ENCODE data around the gene NT5E. TPM values are rescaled to one million over a fixed set of nuclear protein-coding genes. Genes with fewer than 3 reads are reported as not detected.

Gene NT5E
- total RNA-seq, 1 experiment from 2014 or later: 0.81 TPM

GRCh38 chr6:85463621-85464259 lies 13.9 kb downstream of the NT5E start:
- H3K4me1 Mint-ChIP-seq: peaks cover 21% of the 10 kb centered on the region
- no peak overlapping the region for H3K27ac Mint-ChIP-seq
- ChIA-PET CTCF (interaction anchor here (4.3 kb wide), 1 partner anchor 19 kb away, joined by 24 read pairs; no protein-coding TSS in a partner anchor), POLR2A (no interaction called here)
- H3K27me3 Mint-ChIP-seq (ENCODE audit: low read depth): no peaks in the 10 kb centered on the region
- DNase-seq (ENCODE audit: low spot score): no peak
- no peak for TF ChIP-seq ERG (CRISPR knock-in tag; IDR thresholded peaks at IDR 0.05)
- no peak for TF ChIP-seq IRF1 (CRISPR knock-in tag; IDR thresholded peaks at IDR 0.05)
- TF ChIP-seq ZNF281 (CRISPR knock-in tag; IDR thresholded peaks at IDR 0.05): no peak
- no peak for TF ChIP-seq ZNF532 (CRISPR knock-in tag; IDR thresholded peaks at IDR 0.05; ENCODE audit: borderline replicate concordance)
- no peak for TF ChIP-seq NFE2L1 (CRISPR knock-in tag; IDR thresholded peaks at IDR 0.05)
- no peak for TF ChIP-seq SMAD4 (CRISPR knock-in tag; IDR thresholded peaks at IDR 0.05)
- no peak for TF ChIP-seq JAZF1 (CRISPR knock-in tag; IDR thresholded peaks at IDR 0.05)
- no peak for TF ChIP-seq CREM (CRISPR knock-in tag; IDR thresholded peaks at IDR 0.05)
- TF ChIP-seq KAT7 (CRISPR knock-in tag; IDR thresholded peaks at IDR 0.05; ENCODE audit: borderline replicate concordance): no peak
- TF ChIP-seq MXD4 (CRISPR knock-in tag; IDR thresholded peaks at IDR 0.05; ENCODE audit: borderline replicate concordance): no peak
- no peak for TF ChIP-seq ZNF512 (CRISPR knock-in tag; IDR thresholded peaks at IDR 0.05; ENCODE audit: borderline replicate concordance)
- no peak for TF ChIP-seq NR2C2 (CRISPR knock-in tag; IDR thresholded peaks at IDR 0.05)
- TF ChIP-seq OVOL2 (CRISPR knock-in tag; IDR thresholded peaks at IDR 0.05; ENCODE audit: borderline replicate concordance): no peak
- no peak for TF ChIP-seq ZNF396 (CRISPR knock-in tag; IDR thresholded peaks at IDR 0.05; ENCODE audit: borderline replicate concordance)
- no peak for TF ChIP-seq ATF3 (CRISPR knock-in tag; conservative IDR thresholded peaks at IDR 0.05)
- TF ChIP-seq HMGA2 (CRISPR knock-in tag; IDR thresholded peaks at IDR 0.05): no peak
- no peak for TF ChIP-seq MYBL2 (CRISPR knock-in tag; IDR thresholded peaks at IDR 0.05)
- no peak for TF ChIP-seq FOXP4 (CRISPR knock-in tag; IDR thresholded peaks at IDR 0.05)
- TF ChIP-seq GABPB1 (CRISPR knock-in tag; IDR thresholded peaks at IDR 0.05): no peak
- H3K9me3 Mint-ChIP-seq: no peaks in the 10 kb centered on the region
- H3K4me3 Mint-ChIP-seq: no peak overlapping the region
- H3K36me3 Mint-ChIP-seq: no peaks in the 10 kb centered on the region
- ATAC-seq: no peak

All from WTC11 (cell line).